Measurements from ENCODE around the gene ZNF219.
"Not testable (repeated sequence)": the region's sequence is repeated elsewhere in the genome, so short reads cannot be mapped to it uniquely, and the experiment has no call there.

The ZNF219 gene

DNA sequence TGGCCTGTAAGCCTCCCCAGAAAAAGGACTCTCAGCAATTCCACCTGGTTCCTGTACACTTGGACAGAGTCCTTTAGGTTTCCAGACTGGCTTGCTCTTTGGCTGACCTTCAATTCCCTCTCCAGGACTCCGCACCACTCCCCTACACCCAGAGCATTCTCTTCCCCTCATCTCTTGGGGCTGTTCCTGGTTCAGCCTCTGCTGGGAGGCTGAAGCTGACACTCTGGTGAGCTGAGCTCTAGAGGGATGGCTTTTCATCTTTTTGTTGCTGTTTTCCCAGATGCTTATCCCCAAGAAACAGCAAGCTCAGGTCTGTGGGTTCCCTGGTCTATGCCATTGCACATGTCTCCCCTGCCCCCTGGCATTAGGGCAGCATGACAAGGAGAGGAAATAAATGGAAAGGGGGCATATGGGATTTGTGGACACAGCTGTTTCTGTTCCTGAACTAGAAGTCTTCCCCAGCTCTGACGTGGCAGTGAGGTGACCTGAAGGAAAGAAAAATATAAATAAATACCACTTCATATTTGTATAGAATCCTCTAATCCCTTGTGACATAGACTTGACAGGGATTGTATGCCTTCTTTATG, 55.0 kb downstream of the ZNF219 start:
- no peak for DNase-seq (ENCODE audit: low read depth)

DNA sequence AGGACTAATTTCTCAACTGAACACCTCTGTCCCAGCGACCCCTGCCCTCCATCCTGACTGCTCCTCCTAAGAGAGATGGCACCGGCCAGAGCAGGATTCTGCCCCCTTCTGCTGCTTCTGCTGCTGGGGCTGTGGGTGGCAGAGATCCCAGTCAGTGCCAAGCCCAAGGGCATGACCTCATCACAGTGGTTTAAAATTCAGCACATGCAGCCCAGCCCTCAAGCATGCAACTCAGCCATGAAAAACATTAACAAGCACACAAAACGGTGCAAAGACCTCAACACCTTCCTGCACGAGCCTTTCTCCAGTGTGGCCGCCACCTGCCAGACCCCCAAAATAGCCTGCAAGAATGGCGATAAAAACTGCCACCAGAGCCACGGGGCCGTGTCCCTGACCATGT, 55.5 kb downstream of the ZNF219 start:
- no peak for DNase-seq (ENCODE audit: low read depth)

DNA sequence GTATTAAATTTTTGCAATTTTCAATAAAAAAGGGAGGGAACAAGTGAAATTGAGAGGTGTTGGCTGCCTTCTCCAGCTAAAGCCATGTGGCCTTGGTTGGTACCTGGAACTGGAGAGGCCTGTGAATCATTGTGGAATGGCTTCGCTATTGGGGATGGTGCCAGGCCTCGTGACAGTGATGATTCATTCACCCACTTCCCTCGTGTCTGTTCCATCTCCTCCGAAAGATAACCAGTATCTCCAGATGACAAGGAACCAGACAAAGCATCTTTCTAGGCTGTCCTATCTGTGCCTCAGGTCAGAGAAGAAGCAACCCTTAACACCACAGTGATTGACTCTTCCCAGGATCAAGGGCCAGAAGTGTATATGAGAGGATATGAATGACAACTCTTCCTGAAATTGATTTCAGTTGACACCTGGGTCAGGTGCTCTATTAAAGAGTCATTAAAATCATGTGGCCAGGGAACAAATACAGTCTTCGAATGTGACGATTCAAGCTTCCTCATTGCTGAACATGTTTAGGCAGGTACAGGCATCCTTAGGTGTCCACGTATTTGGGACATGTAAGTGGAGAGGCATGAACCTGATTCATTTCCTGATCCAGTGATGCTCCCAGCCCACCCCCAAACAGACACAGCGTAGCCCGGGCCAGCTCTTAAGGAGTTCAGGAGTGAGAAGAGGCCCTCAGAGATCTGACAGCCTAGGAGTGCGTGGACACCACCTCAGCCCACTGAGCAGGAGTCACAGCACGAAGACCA, 56.6 kb downstream of the ZNF219 start, which contains the start of gene RNASE7:
RNASE7 (plus strand) TSS at position 687 of the 758 bp plus-strand sequence. CDS start 631 bp downstream, outside the sequence.
- no peak for DNase-seq (ENCODE audit: low read depth)

DNA sequence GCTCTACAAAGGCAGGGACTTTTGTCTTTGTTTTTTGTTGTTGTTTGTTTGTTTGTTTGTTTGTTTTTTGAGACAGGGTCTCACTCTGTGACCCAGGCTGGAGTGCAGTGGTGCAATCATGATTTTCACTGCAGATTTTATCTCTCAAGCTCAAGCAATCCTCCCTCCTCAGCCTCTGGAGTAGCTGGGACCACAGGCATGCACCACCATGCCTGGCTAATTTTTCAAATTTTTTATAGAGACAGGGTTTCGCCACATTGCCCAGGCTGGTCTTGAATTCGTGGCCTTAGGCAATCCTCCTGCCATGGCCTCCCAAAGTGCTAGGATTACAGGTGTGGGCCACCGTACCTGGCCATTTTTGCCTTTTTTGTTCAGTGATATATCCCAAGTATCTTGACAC, 57.5 kb downstream of the ZNF219 start:
- DNase-seq (ENCODE audit: low read depth), result not testable (repeated sequence)

DNA sequence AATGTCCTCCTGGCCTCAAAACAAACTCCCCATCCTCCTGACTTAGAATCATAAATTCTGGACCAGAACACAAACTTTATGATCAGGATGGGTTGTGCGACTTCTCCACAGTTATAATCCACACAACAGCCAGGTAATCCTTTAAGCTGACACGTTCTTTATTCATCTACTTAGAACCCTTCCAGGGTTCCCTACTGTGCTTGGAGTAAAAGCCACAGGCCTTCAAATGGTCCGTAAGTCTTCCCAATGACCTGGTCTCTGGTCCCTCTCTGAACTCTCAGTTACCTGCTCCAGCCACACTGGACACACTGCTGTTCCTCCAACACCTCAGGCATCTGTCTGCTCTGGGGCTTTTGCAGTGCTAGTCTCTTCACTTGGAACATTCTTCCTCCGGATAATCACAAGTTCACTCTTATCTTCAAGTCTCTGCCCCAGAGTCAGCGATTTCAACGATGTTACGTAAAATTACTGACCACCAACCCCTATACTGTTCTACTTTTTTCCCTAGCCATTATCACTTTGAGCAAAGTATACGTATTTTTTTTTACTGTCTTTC, 58.0 kb downstream of the ZNF219 start:
- no peak for DNase-seq (ENCODE audit: low read depth)

Data from GM04503 (cell line).